K562 (cell line): Measurements from ENCODE around the gene LTBP4. TPM values are rescaled to one million over a fixed set of nuclear protein-coding genes. Genes with fewer than 3 reads are reported as not detected.

ENCODE experiments used
- DIDO1 ChIP-seq: fragments of 450-650 bp; IDR thresholded peaks from 2 replicates; pipeline ENCODE4 v1.6.1; 2016; ENCODE audit warnings: low read depth, missing biosample characterization, missing genetic modification characterization
- FOXK1 ChIP-seq: sonication (generic); formaldehyde crosslinking; IDR thresholded peaks from 2 replicates; pipeline ENCODE4 v1.8.0; 2022; ENCODE audit warnings: missing genetic modification reagents, mild to moderate bottlenecking, borderline replicate concordance
- FOXK2 ChIP-seq, 2 experiments: fragments of 450-650 bp; IDR thresholded peaks in 1 of 2; conservative IDR thresholded peaks in 1 of 2; 2 replicates each; pipeline ENCODE4 v1.6.1; 2016; ENCODE audit warnings: low read depth in 2 of 2, mild to moderate bottlenecking in 1 of 2
- GABPB1 ChIP-seq: sonication (generic); formaldehyde crosslinking; IDR thresholded peaks from 2 replicates; pipeline ENCODE4 v1.8.0; 2022; ENCODE audit warnings: mild to moderate bottlenecking, missing genetic modification reagents
- L3MBTL2 ChIP-seq: fragments of 450-650 bp; IDR thresholded peaks from 2 replicates; pipeline ENCODE4 v1.6.1; 2016; ENCODE audit warnings: mild to moderate bottlenecking, moderate library complexity
- MBD2 ChIP-seq: sonication (generic); IDR thresholded peaks from 2 replicates; pipeline ENCODE4 v1.6.1; 2016; ENCODE audit warnings: low read depth, borderline replicate concordance
- PCBP1 ChIP-seq: fragments of 200-400 bp; formaldehyde crosslinking; IDR thresholded peaks from 2 replicates; pipeline ENCODE4 v1.6.1; 2018; ENCODE audit warnings: mild to moderate bottlenecking, low read depth, low read length; ENCODE audit not compliant: poor library complexity, severe bottlenecking
- RCOR1 ChIP-seq, 2 experiments: IDR thresholded peaks; 2 replicates each; pipeline ENCODE4 v1.6.1; 2012; ENCODE audit warnings: low read depth in 2 of 2, low read length in 2 of 2, borderline replicate concordance in 1 of 2, improper control_type of control experiment in 1 of 2
- SIN3B ChIP-seq: fragments of 450-650 bp; IDR thresholded peaks from 2 replicates; pipeline ENCODE4 v1.6.1; 2017; ENCODE audit warnings: low read depth, mild to moderate bottlenecking, moderate library complexity
- SIRT6 ChIP-seq: IDR thresholded peaks from one replicate; pipeline ENCODE4 v1.6.1; 2012; ENCODE audit warnings: low read depth, mild to moderate bottlenecking, control low read depth, inconsistent platforms, low read length, moderate library complexity
- TCF7 ChIP-seq: sonication (generic); IDR thresholded peaks from 2 replicates; pipeline ENCODE4 v1.6.1; 2016; ENCODE audit warnings: antibody characterized with exemption, borderline replicate concordance
- polyA plus RNA-seq, 8 experiments: library from polyadenylated mRNA; depleted of rRNA in 4 of 8; stranded (reverse) in 5 of 8; unstranded in 3 of 8; fragments of >200 nt; fragmentation: Nextera tagmentation in 2 of 8; fragmentation: Illumina TruSeq in 1 of 8; extraction: Ambion mirVana in 2 of 8; extraction: Trizol in 1 of 8; gene quantifications; 2 replicates each; pipeline versions ENCODE4 v1.2.1 to v1.2.3, GENCODE V29; 2011 to 2014; ENCODE audit warnings: inconsistent platforms in 1 of 8, missing spikeins in 1 of 8
- total RNA-seq, 7 experiments: library from RNA; depleted of rRNA in 6 of 7; stranded (reverse); fragments of >200 nt in 6 of 7; fragmentation: Illumina TruSeq in 2 of 7; extraction: Trizol in 2 of 7; gene quantifications; 2 replicates each; pipeline versions ENCODE4 v1.2.1 to v1.2.3, GENCODE V29; 2011 to 2021; ENCODE audit warnings: low replicate concordance in 1 of 7
- TF ChIP-seq, protein P1 (sequence below): sonication (generic); formaldehyde crosslinking; IDR thresholded peaks from 2 replicates; pipeline ENCODE4 v1.8.0; 2022; ENCODE audit warnings: missing genetic modification reagents, mild to moderate bottlenecking, moderate library complexity, borderline replicate concordance
- TF ChIP-seq, protein P2 (sequence below): sonication (generic); formaldehyde crosslinking; IDR thresholded peaks from 2 replicates; pipeline ENCODE4 v1.9.0; 2022; ENCODE audit warnings: mild to moderate bottlenecking, missing genetic modification reagents
- TF ChIP-seq, protein P3 (sequence below): fragments of 450-650 bp; IDR thresholded peaks from 2 replicates; pipeline ENCODE4 v1.6.1; 2016; ENCODE audit warnings: borderline replicate concordance
- TF ChIP-seq, protein P4 (sequence below): sonication (generic); formaldehyde crosslinking; IDR thresholded peaks from 2 replicates; pipeline ENCODE4 v1.8.1; 2023; ENCODE audit warnings: mild to moderate bottlenecking, missing genetic modification reagents, moderate library complexity
- TF ChIP-seq, protein P5 (sequence below): fragments of 450-650 bp; IDR thresholded peaks from 2 replicates; pipeline ENCODE4 v1.6.1; 2014; ENCODE audit warnings: low read depth, mild to moderate bottlenecking, moderate library complexity, borderline replicate concordance
- TF ChIP-seq, protein P6 (sequence below): sonication (generic); IDR thresholded peaks from 2 replicates; pipeline ENCODE4 v1.6.1; 2016

LTBP4 gene
- total and polyA plus RNA-seq, 9 of the 15 experiments (the other 6 are each of a cell fraction or from before 2014, with no cell fraction given): 0.35 to 160 (median 31.6) TPM

DNA sequence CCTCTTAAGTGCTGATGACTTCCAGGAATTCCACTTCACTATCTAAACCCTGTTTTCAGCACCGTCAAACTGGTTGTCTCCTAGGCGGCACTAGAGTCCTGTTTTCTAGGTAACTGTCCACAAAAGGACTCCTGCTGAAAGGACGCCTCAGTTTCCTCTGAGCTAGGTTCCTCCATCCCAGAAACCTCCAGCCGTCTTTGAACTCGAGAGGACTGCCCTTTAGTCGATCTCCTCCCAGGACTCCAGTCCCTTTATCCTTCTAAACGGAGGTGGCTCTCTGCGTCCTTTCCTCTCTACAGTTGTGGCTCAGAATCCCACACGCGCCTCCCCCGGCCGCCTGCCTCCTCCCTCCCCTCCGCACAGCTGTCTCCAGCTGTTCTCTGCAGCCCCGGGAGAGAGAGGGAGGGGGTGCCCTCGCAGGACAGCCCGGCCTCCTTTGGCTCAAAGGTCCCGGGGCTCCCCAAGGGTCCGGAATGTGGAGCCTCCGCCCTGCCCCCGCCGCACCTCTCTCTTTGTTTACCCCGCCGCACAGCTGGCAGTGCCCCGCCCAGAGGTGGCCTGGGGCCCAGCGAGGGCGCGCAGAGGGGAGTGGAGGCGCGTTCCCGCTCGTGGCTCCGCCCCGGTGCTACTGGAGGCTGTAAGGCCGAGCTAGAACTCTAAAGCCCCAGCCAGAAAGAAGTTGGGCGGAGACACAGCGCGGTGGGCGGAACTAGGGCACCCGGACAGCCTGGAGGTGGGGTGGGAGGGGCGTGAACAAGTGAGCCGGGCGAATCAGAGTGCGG, 2.4 kb downstream of the LTBP4 start (continued):
- TF ChIP-seq, protein P1, sequence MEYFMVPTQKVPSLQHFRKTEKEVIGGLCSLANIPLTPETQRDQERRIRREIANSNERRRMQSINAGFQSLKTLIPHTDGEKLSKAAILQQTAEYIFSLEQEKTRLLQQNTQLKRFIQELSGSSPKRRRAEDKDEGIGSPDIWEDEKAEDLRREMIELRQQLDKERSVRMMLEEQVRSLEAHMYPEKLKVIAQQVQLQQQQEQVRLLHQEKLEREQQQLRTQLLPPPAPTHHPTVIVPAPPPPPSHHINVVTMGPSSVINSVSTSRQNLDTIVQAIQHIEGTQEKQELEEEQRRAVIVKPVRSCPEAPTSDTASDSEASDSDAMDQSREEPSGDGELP: peak; percentile 100
- TF ChIP-seq DIDO1 (tag) (no peak), RCOR1 (IDR thresholded peaks at IDR 0.05; ENCODE audit: borderline replicate concordance in 1 of 2, low read depth in 2 of 2, low read length in 2 of 2) (0 out of 4 replicates have a peak, but pooled peaks of 1 of the 2 experiments have one; percentile 6), TCF7 (0 out of 2 replicates have a peak, but pooled peaks have one; percentile 19), FOXK2 (conservative IDR thresholded peaks at IDR 0.05 in 1 of 2, IDR thresholded peaks at IDR 0.05 in 1 of 2; ENCODE audit: low read depth in 2 of 2) (peak; percentile 71 to 81), FOXK1 (CRISPR knock-in tag) (peak; percentile 58; the same call in 1 of the 2 replicates), L3MBTL2 (peak; percentile 56), GABPB1 (CRISPR knock-in tag) (peak; percentile 20; the same call in 1 of the 2 replicates), SIN3B (peak; percentile 9; the same call in 1 of the 2 replicates), MBD2 (0 out of 2 replicates have a peak, but pooled peaks have one; percentile 21), SIRT6 (no peak), PCBP1 (peak; percentile 57)
- TF ChIP-seq, protein P2, sequence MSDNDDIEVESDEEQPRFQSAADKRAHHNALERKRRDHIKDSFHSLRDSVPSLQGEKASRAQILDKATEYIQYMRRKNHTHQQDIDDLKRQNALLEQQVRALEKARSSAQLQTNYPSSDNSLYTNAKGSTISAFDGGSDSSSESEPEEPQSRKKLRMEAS (CRISPR knock-in tag): peak; percentile 58; the same call in 1 of the 2 replicates
- TF ChIP-seq, protein P3, sequence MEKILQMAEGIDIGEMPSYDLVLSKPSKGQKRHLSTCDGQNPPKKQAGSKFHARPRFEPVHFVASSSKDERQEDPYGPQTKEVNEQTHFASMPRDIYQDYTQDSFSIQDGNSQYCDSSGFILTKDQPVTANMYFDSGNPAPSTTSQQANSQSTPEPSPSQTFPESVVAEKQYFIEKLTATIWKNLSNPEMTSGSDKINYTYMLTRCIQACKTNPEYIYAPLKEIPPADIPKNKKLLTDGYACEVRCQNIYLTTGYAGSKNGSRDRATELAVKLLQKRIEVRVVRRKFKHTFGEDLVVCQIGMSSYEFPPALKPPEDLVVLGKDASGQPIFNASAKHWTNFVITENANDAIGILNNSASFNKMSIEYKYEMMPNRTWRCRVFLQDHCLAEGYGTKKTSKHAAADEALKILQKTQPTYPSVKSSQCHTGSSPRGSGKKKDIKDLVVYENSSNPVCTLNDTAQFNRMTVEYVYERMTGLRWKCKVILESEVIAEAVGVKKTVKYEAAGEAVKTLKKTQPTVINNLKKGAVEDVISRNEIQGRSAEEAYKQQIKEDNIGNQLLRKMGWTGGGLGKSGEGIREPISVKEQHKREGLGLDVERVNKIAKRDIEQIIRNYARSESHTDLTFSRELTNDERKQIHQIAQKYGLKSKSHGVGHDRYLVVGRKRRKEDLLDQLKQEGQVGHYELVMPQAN: peak; percentile 96
- TF ChIP-seq, protein P4, sequence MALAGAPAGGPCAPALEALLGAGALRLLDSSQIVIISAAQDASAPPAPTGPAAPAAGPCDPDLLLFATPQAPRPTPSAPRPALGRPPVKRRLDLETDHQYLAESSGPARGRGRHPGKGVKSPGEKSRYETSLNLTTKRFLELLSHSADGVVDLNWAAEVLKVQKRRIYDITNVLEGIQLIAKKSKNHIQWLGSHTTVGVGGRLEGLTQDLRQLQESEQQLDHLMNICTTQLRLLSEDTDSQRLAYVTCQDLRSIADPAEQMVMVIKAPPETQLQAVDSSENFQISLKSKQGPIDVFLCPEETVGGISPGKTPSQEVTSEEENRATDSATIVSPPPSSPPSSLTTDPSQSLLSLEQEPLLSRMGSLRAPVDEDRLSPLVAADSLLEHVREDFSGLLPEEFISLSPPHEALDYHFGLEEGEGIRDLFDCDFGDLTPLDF (CRISPR knock-in tag): peak; percentile 68; the same call in 1 of the 2 replicates
- TF ChIP-seq, protein P5, sequence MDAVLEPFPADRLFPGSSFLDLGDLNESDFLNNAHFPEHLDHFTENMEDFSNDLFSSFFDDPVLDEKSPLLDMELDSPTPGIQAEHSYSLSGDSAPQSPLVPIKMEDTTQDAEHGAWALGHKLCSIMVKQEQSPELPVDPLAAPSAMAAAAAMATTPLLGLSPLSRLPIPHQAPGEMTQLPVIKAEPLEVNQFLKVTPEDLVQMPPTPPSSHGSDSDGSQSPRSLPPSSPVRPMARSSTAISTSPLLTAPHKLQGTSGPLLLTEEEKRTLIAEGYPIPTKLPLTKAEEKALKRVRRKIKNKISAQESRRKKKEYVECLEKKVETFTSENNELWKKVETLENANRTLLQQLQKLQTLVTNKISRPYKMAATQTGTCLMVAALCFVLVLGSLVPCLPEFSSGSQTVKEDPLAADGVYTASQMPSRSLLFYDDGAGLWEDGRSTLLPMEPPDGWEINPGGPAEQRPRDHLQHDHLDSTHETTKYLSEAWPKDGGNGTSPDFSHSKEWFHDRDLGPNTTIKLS: peak; percentile 84; the same call in 1 of the 2 replicates
- TF ChIP-seq, protein P6, sequence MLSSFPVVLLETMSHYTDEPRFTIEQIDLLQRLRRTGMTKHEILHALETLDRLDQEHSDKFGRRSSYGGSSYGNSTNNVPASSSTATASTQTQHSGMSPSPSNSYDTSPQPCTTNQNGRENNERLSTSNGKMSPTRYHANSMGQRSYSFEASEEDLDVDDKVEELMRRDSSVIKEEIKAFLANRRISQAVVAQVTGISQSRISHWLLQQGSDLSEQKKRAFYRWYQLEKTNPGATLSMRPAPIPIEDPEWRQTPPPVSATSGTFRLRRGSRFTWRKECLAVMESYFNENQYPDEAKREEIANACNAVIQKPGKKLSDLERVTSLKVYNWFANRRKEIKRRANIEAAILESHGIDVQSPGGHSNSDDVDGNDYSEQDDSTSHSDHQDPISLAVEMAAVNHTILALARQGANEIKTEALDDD: no peak
